PC-3 (cell line): ENCODE data around the gene SLC25A45.

Experiments used
- EZH2 ChIP-seq: fragments of 300-600 bp; sonication (generic); IDR thresholded peaks from one replicate; pipeline ENCODE4 v1.6.1; 2017; ENCODE audit warnings: antibody characterized with exemption, mild to moderate bottlenecking, low read length; ENCODE audit not compliant: unreplicated experiment
- EZH2phosphoT487 ChIP-seq: fragments of 300-600 bp; sonication (generic); IDR thresholded peaks from 2 replicates; pipeline ENCODE4 v1.6.1; 2018; ENCODE audit warnings: mild to moderate bottlenecking, antibody characterized with exemption, low read length, borderline replicate concordance
- TF ChIP-seq, protein P1 (sequence below): fragments of 300-600 bp; sonication (generic); conservative IDR thresholded peaks from 2 replicates; pipeline ENCODE4 v1.5.1; 2017; ENCODE audit warnings: antibody characterized with exemption, low read depth, mild to moderate bottlenecking, low read length

- TF ChIP-seq, protein P1, sequence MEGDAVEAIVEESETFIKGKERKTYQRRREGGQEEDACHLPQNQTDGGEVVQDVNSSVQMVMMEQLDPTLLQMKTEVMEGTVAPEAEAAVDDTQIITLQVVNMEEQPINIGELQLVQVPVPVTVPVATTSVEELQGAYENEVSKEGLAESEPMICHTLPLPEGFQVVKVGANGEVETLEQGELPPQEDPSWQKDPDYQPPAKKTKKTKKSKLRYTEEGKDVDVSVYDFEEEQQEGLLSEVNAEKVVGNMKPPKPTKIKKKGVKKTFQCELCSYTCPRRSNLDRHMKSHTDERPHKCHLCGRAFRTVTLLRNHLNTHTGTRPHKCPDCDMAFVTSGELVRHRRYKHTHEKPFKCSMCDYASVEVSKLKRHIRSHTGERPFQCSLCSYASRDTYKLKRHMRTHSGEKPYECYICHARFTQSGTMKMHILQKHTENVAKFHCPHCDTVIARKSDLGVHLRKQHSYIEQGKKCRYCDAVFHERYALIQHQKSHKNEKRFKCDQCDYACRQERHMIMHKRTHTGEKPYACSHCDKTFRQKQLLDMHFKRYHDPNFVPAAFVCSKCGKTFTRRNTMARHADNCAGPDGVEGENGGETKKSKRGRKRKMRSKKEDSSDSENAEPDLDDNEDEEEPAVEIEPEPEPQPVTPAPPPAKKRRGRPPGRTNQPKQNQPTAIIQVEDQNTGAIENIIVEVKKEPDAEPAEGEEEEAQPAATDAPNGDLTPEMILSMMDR: no peak
- TF ChIP-seq EZH2 (no peak), EZH2phosphoT487 (no peak)
Measured at GRCh38 chr11:65389294-65389980, 7.0 kb upstream of the SLC25A45 start.
